Kasumi-1 (cell line): ENCODE data around the gene CCDC90B.
"Not testable (repeated sequence)": the region's sequence is repeated elsewhere in the genome, so short reads cannot be mapped to it uniquely, and the experiment has no call there.

ENCODE experiments used
- DNase-seq, 2 experiments: peaks; one replicate each; lab custom pipeline; 2025; lab: John Stamatoyannopoulos, UW

The CCDC90B gene

DNA sequence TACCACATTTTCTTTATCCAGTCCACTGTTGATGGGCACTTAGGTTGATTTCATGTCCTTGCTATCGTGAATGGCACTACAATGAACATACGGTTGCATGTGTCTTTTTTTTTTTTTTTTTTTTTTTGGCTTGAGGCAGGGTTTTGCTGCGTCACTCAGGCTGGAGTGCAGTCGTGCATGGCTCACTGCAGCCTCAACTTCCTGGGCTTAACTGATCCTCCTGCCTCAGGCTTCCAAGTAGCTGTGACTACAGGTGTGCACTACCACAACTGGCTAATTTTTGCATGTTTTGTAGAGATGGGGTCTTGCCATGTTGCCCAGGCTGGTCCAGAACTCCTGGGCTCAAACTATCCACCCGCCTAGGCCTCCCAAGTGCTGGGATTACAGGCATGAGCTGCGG lies 1.5 kb upstream of the CCDC90B start:
- DNase-seq: no peak

DNA sequence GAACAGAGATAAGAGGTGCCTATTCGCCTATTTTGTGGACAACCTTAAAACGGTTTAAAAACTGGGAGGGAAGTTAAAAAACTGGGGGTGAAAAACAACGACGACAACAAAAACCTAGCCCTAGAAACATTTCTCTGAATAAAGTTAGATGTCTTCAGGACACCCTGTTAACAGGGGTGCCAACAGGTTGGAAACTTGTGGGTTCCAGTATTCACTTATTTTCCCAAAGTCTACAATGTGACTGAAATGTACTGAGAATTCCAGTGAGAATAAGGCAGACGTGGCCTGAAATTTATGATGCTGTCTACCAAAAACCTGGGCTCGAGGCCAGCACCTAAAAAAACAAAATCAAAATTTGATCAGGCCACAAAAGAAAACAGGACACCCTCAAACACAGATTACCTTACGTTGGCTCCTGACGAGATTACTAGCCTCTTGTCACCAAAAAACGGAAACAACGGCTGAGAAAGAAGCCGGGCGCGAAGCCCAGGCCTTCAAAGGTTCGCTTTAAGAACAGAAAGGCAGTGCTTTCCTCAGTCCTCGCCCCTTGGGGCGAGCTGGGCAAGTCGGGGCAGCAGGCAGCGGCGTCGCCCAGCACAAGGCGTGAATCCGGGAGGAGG lies 906 bp downstream of the CCDC90B start:
- DNase-seq: no peak

DNA sequence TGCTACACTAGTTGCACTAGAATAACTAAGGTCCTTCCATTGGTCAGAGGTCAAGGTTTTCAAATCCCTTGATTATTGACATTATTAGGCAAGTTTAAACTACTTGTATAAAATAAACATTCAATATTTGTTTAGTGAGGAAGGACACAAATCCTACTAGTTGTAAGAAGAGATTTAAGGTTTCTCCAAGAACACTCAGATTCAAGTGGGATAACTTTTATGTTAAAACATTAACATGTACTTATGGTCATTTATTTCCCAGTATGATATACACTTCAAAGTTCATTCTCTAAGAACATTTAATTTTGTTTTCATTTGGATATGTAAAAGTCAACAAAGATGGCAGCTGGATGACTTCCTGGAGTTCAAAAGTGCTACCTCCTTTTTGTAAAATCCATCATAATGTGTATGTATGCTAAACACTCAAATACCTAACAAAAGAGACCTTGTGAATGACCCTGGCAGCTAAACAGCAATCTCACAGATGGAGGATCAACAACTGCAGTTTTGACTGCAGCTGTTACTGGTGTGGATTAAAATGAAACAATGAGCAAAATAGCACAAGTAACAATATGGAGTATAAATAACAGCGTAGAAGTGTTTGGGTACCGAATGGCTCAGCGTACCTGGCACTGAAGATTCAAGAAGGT lies 1.5 kb downstream of the CCDC90B start:
- peak in 1 of 2 experiments; percentile 13 for DNase-seq

DNA sequence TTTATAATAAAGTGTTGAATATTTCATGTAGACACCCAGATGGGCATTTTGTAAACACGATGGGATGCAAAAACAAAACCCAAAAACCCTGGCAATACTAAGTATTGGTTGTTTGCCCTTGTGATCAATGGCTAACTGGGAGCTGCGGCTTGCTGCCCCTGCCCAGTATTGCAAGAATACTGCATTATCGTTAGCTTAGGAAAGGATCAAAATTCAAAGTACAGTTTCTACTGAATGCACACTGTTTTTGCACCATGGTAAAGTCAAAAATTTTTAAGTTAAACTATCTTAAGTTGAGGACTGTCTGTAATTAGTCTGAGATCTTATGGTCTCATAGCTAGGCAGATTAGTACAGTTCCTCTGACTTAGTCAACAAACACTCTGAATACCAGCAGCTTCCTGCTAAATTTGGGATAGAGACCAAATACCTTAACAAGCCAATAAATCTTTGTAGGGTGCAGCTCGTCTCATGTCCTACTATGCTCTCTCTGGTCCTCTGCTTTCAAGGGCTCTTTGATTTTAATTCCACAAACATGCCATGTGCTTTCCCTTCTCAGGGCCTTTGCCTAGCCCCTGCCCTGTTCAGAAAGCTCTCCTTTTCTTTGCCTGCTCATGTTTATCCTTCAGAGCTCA lies 4.0 kb downstream of the CCDC90B start:
- DNase-seq: no peak

DNA sequence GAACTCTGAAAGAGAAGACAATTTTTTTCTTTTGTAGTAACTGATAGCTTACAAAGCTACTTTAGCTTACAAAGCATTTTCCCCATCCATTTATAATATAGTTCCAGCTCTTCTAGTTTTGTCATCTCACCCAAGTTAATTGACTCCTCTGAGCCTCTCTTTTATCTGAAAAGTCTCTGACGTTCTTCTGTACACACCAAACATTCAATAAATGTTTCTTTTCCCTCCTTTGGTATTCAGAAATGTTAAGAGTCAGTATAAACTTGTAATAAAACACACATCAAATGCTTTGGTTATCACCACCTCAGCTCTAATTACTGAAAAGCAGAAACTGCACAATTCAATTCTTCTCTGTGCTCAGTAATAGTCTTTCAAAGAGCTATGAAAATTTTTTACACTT lies 5.9 kb downstream of the CCDC90B start:
- DNase-seq: no peak

DNA sequence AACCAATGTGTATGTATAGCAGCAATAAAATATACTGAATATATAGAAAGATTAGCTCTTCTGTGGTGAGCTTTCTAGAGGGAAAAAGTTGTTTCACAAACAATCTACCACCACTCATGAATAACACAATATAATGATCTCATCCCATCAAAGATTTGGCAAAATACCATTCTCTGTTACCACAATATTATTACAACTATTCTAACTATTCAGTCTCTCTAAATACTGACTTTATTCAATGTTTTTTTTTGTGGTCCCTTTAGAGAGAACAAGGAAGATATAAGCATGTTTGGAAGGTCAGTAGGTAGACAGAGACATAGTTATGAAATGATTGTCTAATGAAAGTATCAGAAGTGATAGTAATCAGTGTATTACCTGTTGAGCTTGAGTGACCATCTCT lies 7.8 kb downstream of the CCDC90B start:
- DNase-seq: no peak

DNA sequence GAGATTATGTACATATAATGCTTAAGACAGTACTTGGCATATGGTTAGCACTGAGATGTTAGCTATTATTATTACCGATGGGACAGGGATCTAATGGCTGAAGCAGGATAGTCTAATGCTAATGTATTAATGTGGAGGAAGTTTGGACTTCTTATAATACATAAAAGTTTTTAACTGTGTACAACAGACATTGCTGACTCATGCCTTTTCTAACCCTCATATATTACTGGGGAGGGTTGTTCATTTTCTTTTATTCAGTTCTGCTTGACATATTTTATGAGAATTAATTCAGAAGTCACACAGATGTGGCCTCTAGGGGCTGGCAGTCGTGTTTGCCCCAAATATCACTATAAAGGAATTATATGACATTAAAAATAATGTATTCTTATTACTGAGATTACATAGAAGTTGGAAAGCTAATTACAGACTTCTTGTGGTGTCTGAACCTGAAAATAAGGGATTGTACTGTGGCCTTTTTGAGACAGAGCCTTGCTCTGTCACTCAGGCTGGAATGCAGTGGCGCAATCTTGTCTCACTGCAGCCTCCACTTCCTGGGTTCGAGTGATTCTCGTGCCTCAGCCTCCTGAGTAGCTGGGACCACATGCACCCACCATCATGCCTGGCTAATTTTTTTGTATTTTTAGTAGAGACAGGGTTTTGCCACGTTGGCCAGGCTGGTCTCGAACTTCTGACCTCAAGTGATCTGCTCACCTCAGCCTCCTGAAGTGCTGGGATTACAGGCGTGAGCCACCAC lies 10.1 kb downstream of the CCDC90B start:
- no peak for DNase-seq

DNA sequence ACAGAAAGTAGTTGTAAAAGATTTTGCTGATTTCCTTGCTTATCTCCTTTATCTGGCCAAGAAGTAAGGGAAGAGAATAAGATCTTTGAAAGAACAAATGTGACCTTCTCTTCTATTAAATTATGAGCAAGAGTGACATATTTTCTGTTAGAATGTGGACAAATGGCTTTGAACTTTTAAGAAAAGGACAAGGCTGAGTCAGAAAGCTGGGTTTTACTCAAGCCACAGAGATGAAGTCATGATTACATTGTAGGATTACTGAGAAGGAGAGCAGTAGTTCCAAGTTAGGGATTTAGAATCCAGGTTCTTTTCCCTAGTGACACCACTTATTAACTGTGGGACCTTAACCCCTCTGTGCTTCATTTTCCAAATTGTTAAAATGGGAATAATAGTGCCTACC lies 13.5 kb downstream of the CCDC90B start:
- no peak for DNase-seq

DNA sequence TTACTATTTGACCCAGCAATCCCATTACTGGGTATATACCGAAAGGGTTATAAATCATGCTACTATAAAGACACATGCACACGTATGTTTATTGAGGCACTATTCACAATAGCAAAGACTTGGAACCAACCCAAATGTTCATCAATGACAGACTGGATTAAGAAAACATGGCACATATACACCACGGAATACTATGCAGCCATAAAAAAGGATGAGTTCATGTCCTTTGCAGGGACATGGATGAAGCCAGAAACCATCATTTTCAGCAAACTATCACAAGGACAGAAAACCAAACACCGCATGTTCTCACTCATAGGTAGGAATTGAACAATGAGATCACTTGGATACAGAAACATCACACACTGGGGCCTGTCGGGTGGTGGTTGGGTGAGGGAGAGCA lies 14.4 kb downstream of the CCDC90B start:
- not testable (repeated sequence) for DNase-seq

DNA sequence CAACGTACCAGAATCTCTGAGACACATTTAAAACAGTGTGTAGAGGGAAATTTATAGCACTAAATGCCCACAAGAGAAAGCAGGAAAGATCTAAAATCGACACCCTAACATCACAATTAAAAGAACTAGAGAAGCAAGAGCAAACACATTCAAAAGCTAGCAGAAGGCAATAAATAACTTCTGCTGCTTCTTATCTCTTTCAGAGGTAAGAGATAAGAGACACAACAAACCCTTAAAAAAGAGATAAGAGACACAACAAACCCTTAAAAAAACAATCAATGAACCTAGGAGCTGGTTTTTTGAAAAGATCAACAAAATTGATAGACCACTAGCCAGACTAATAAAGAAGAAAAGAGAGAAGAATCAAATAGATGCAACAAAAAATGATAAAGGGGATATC lies 17.1 kb downstream of the CCDC90B start:
- not testable (repeated sequence) for DNase-seq

DNA sequence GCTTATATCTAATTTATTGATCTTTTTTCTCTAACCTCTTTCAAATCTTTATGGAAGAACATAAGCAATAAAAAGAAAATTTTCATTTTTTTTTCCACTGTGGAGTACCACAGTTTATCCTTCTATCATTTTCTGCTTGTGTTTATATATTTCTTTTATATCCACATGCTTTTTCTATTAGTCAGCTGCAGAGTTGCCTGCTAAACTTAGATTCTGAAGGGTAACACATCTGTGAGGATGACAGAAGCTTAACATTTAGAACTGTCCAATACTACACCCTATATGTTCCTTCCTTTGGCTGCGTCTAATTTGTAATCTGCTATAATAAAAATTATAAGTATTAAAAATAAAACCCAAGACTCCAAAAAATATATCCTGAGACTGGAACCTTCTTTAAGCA lies 20.8 kb downstream of the CCDC90B start:
- DNase-seq: no peak

DNA sequence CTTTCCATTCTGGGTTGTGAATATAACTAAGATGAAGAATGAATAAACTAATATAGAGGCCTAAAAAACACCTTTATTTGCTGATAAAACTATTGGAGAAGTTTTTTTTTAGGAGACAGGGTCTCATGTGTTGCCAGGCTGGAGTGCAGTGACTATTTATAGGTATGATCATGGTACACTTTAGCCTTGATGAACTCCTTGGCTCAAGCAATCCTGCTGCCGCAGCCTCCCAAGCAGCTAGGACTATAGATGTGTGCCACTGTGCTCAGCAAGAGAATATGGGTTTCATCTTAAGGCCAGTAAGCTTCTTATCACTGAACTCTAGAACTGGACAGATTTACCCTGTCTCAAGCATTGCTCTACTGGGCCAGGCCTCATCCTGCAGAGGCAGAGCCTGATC lies 26.6 kb downstream of the CCDC90B start:
- no peak for DNase-seq

DNA sequence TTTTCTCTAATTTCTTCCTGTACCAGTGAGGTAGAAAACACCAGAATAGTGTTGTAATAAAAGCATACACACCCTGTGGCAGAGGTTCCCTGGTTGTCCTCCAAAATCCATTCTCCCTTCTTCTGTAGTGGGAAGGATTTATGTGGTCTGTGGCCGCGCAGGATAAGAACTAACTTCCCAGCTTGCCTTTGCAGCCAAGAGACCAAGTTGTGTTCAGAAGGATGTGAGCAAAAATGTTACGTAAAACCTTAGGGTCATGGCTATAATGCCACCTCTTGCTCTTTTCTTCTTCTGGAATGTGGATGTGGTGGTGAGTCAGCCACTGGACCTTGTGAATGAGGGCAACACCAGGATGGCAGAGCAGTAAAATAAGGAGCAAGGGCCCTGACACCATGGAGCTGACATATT lies 28.4 kb downstream of the CCDC90B start:
- DNase-seq: no peak

DNA sequence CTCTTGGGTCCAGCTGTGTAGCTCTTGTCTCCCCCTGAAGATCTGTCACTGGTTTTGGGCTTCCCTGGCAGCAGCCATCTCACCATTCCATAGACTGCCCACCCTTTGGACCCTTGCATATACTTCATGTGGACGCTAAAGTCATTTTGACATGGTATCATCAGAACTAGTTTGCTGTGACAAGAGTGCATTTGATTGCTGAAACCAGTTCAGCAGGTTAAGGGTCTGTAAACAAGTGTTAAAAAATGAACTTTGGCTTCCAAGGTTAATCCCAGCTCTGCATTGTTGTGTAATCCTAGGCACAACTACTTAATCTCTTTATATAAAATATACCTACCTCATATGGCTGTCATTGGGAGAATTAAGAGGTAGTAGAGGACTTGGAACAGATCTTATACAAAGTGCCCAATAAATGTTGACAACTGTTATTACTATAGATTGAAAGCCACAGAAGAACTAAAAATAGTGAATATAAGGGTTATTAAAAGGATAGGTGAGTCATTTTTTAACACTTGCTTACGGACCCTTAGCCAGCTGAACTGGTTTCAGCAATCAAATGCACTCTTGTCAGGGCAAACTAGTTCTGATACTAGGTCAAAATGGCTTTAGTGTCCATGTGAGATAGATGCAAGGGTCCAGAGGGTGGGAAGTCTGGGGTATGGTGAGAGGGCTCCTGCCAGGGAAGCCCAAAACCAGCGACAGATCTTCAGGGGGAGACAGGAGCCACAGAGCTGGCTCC lies 29.4 kb downstream of the CCDC90B start:
- DNase-seq: no peak

DNA sequence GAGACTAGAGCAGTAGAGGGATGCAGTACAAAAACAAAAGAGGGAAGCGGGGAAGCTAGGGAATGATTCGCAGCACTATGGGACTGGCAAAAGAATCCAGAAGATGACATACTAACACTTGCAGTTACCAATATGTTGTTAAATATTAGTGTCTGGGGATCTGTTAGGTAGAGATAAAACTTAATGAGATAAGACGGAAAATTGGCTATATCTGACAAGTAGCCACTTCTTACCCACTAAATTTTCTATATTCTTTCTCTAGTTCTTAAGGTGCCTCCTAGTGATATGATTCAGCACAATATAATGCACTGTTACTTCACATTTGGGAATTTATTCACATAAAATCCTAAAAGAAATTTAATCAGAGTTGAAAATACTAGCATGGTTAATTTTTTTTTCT lies 30.8 kb downstream of the CCDC90B start:
- DNase-seq: no peak

DNA sequence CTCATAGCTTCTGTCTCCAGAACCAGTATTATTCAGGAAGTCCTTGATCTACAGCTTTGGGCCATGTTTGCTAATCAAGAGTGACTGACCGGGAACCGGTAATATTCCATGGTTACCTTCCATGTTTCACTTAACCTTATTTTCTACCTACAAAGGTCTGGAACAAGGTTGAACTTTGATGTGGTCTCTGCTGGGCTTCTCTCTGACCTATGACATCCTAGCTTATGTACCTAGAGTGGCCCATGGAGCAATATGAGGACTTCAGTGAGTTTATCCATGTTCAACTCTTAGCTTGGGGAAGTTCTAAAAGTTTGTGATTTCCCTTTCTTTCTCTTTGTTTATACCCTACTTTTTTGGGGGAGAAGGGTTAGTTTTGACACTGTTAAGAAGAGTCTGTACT lies 33.2 kb downstream of the CCDC90B start:
- no peak for DNase-seq

DNA sequence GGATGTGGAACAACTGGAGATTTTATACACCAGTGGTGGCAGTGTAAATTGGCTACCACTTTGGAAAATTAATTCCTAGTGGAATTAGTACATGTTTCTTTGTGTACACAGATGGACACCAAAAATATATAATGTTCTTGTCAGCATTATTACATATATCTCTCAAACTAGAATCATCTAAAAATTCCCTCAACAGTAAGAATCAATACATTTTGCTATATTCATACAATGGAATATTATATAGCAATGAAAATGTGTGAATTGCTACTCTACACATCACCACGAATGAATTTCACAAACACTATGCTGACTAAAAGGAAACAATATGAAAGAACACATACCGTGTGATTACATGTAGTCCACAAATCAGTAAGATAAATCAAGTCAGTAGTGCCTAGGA lies 33.9 kb downstream of the CCDC90B start:
- DNase-seq: no peak

DNA sequence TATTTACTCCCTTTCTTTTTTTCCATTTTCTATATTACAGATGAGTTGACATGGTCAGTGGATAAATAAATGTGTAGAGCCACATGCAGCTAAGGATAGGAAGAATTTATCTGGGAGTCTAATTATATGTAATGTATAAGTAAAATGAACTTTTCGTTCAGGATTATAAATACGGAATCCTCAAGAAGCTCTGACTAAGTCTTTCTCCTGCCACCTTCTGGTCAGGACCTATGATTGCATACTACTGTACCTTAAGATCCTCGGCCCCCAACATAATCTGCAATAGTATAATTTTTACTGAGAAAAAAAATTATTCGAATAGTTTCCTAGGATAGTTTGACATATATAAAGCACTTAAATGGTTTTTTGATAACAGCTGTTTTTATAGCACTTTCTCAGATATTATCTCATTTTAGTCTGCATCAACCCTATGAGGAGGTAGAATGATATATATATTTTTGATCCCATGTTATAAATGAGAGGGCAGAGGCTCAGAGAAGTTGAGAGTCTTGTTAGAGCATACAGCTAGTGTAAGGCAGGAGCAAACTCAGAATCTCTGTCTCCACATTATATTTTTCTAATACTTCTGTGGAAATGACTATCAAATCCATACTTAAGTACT lies 36.1 kb downstream of the CCDC90B start:
- peak; percentile 74 for DNase-seq

DNA sequence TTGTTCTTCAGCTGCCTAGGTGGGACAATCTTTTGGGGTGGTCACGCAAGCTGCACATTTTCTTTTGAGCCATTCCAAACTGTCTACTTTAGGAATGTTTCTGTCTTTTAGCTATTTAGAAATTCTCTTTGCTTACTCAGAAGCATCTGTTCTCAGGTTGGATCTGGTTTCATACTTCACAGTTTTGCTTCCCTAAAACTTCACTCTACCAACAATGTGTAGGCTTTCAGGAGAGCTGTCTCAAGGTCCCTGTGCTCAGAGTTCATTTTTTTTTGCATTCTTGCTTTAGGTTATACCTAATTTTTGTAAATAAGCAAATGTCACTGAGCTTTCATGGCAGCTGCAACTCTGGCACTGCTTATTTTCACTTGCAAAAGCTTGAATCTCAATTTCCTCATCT lies 36.7 kb downstream of the CCDC90B start:
- no peak for DNase-seq

DNA sequence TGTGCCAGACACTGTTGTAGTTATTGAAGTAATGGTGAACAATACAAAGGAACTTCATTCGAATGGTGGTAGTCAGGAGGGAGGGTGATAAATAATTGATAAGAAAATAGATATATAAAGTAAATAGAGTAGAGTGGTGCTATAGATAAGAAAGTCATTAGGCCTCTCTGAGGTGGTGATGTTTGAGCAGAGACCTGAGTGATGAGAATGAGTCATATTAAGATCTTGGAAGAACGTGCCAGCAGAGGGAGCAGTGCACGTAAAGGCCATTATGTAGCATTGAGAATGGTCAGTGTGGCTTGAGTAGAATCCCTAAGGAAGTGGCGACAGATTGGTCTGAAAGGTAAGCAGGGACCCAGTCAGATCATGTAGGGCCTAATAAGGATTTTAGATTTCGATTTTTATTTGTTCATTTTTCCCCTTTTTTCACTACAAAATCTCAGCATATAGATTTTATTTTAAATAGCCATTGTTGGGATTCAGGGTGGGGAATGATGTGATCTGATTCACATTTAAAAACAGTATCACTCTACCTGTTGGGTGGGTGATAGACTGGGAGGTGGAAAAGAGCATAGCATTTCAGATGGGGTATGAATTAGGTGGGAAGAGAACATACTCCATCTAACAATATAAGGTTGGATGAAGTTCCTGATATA lies 44.7 kb downstream of the CCDC90B start:
- peak; percentile 36 to 65 for DNase-seq

DNA sequence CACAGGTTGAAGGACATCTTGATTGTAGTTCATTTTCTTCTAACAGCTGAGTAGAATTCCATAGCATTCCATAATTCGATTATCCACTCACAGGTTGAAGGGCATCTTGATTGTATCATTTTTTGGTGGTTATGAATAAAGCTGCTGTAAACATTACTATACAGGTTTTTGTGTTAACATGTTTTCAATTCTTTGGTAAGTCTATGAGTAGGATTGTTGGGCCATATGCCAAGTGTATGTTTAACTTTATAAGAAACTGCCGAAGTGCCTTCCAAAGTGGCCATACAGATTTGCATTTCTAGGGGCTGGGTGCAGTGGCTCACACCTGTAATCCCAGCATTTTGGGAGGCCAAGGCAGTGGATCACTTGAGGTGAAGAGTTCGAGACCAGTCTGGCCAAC lies 48.1 kb downstream of the CCDC90B start:
- DNase-seq: no peak
